GM12872 (cell line): ENCODE measurements around the gene ZNF3.

Experiments used
- TF ChIP-seq, protein P1 (sequence below): IDR thresholded peaks from 3 replicates; pipeline ENCODE4 v1.5.1; 2011; ENCODE audit warnings: low read depth, mild to moderate bottlenecking, low read length, moderate library complexity; ENCODE audit not compliant: insufficient read depth

Gene ZNF3

DNA sequence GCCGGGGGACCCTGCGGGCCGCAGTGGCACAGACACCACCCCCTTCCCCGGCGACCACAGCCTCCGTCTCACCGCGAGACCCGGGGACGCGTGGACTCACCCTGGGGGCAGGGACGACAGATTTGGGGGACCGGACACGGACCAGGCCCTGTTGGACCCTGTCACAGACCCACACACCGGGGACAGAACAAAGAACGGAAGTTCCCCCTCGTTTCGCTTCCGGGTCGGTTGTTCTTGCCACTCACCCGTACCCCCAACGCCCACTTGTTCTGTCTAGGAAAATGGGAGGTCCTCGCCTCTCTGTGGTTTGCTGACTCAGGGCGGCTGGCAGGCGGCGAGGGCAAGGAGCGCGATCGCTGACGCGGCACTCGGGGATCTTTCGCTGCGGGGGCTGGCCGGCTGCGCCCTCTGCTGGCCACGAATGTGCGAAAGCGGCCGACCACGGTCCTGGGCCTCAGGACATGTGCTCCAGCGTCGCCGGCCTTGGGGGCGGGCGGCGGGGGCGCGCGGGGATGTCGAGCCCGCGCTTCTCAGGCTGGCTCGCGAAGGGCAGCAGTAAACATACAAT lies at the start of gene ZNF3:
Gene ZNF3, minus strand, starts transcription at position 189 of the 568 bp plus-strand sequence. CDS start 4,366 bp downstream, outside the sequence.
- TF ChIP-seq, protein P1, sequence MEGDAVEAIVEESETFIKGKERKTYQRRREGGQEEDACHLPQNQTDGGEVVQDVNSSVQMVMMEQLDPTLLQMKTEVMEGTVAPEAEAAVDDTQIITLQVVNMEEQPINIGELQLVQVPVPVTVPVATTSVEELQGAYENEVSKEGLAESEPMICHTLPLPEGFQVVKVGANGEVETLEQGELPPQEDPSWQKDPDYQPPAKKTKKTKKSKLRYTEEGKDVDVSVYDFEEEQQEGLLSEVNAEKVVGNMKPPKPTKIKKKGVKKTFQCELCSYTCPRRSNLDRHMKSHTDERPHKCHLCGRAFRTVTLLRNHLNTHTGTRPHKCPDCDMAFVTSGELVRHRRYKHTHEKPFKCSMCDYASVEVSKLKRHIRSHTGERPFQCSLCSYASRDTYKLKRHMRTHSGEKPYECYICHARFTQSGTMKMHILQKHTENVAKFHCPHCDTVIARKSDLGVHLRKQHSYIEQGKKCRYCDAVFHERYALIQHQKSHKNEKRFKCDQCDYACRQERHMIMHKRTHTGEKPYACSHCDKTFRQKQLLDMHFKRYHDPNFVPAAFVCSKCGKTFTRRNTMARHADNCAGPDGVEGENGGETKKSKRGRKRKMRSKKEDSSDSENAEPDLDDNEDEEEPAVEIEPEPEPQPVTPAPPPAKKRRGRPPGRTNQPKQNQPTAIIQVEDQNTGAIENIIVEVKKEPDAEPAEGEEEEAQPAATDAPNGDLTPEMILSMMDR, result peak; percentile 82

GRCh38 chr7:100130608-100131453 lies 49.3 kb upstream of the ZNF3 start:
- TF ChIP-seq, protein P1, result peak; percentile 85

DNA sequence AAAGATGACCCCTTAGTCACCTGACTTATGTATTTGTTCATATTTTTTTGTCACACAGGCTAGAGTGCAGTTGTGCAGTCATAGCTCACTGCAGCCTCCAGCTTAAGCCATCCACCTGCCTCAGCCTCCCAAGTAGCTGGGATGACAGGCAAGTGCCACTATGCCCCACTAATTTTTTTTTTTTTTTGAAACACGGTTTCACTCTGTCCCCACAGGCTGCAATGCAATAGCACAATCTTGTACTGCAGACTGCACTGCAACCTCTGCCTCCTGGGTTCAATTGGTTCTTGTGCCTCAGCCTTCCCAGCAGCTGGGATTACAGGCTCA lies 47.1 kb upstream of the ZNF3 start:
- TF ChIP-seq, protein P1, result no peak

DNA sequence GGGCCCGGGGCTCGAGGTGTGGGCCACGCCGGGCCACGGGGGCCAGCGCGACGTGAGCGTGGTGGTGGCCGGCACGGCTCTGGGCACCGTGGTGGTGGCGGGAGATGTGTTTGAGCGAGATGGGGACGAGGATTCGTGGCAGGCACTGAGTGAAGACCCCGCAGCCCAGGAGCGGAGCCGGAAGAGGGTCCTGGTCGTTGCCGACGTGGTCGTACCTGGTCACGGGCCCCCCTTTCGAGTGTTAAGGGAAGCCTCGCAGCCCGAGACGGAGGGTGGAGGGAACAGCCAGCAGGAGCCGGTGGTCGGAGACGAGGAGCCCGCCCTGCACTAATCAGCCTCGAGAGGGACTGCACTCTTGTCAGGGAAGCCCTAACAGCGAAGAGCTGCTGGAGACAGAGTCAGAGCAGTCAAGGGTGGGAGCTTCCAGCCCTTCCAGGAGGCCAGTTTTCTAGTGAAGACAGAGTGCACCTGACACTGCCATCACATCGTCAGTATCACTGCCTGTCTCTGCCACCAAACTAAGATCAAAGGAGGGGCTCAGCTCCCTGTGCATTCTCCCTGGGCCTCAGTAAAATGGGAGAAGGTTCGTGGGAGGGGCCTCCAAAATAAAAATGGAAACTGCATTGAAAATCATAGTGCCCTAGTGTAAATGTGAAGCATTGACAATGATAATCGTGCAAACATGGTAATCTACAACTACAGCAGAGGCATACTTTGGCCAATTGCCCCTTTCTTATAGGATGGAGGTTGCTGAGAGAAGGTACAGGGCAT lies 46.5 kb upstream of the ZNF3 start:
- TF ChIP-seq, protein P1, result no peak

GRCh38 chr7:100126931-100127865 lies 45.7 kb upstream of the ZNF3 start, which contains the start of gene MBLAC1:
TSS of gene MBLAC1 (plus strand) at chr7:100126967. CDS start at chr7:100127396, 429 bp downstream.
- TF ChIP-seq, protein P1, result no peak

DNA sequence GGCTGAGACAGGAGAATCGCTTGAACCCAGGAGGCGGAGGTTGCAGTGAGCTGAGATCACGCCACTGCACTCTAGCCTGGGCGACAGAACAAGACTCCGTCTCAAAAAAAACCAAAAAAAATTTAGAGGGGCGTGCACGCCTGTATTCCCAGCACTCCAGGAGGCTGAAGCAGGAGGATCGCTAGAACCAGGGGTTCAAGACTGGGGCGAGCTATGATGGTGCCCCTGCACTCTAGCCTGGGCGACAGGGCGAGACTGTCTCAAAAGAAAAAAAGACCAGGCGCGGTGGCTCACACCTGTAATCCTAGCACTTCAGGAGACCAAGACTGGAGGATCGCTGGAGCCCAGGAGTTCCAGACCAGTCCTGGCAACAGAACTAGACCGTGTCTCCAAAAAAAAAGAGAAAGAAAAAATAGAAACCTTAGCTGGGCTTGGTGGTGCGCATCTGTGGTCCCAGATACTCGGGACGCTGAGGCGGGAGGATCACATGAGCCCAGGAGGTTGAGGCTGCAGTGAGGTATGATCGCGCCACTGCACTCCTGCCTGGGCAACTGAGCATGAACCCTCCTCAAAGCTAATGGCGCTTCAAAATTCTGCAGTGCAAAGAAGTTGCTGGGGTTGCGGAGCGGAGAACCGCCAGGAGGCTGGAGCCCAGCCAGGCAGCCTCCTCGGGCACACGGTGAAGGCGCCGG lies 44.9 kb upstream of the ZNF3 start:
- TF ChIP-seq, protein P1, result no peak
